Left hindlimb (tissue), 1 donor: ENCODE measurements around the gene RBBP5.

ENCODE experiments used
- DNase-seq: peaks from one replicate; pipeline ENCODE4 v3.0.0-alpha.2; 2018

RBBP5 gene

GRCh38 chr1:205073511-205073910, 48.3 kb downstream of the RBBP5 start:
- peak; percentile 42 for DNase-seq

GRCh38 chr1:205072881-205073280, 48.9 kb downstream of the RBBP5 start:
- no peak for DNase-seq

- DNase-seq = no peak
Observed at GRCh38 chr1:205072286-205072685, 49.5 kb downstream of the RBBP5 start.

DNA sequence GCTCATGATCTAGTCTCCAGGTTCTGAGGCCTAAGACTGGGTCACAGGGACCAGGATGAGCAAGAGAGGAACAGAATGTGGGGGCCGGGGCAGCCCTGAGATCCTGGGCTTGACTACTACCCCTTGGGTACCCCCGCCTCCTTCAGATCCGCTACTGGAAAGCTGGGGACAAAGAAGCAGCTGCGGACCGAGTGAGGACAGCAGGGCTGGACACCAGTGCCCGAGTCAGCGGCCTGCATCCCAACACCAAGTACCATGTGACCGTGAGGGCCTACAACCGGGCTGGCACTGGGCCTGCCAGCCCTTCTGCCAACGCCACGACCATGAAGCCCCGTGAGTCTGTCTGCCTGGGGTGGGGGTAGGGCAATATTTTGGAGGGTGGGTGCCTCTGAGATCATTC, 50.0 kb downstream of the RBBP5 start:
- DNase-seq = no peak

GRCh38 chr1:205071028-205071409, 50.8 kb downstream of the RBBP5 start:
- no peak for DNase-seq

DNA sequence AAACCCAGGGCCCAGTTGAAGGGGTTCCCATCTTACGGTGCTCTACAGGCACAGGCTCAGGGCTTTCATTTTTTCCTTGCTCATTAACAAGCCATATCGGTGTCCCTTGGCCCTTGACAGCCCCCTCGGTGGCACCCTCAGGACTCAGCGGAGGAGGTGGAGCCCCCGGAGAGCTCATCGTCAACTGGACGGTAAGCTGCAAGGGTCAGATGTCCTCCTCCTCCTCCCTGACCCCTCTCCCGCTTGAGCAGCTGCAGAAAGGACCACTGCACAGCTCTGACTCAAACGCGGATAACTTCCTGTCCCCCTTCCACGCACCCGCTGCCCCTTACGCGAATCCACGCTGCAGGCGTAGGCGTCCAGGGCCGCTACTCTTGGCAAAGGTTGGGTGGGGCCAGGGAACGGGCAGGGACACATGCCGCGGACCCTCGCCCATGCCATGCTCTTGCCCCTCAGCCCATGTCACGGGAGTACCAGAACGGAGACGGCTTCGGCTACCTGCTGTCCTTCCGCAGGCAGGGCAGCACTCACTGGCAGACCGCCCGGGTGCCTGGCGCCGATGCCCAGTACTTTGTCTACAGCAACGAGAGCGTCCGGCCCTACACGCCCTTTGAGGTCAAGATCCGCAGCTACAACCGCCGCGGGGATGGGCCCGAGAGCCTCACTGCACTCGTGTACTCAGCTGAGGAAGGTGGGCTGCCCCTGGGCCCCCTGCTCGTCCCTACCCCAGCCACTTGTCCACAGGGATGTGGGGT, 52.2 kb downstream of the RBBP5 start:
- no peak for DNase-seq

GRCh38 chr1:205068457-205069040, 53.2 kb downstream of the RBBP5 start:
- DNase-seq = no peak

GRCh38 chr1:205068001-205068400, 53.8 kb downstream of the RBBP5 start:
- no peak for DNase-seq

DNA sequence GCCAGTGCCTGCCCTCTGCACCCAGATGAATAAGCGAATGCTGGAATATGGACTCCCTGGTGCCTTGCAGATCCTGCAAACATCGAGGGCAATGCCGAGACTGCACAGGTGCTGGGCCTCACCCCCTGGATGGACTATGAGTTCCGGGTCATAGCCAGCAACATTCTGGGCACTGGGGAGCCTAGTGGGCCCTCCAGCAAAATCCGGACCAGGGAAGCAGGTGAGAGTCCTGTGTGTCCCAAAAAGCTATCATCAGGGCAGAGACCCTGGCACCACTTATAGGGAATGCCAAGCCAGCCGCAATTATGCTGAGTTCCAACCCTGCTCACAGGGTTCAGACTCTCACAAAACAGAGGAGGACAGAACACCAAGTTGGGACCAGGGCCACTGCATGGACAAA, 54.7 kb downstream of the RBBP5 start:
- DNase-seq = no peak

DNA sequence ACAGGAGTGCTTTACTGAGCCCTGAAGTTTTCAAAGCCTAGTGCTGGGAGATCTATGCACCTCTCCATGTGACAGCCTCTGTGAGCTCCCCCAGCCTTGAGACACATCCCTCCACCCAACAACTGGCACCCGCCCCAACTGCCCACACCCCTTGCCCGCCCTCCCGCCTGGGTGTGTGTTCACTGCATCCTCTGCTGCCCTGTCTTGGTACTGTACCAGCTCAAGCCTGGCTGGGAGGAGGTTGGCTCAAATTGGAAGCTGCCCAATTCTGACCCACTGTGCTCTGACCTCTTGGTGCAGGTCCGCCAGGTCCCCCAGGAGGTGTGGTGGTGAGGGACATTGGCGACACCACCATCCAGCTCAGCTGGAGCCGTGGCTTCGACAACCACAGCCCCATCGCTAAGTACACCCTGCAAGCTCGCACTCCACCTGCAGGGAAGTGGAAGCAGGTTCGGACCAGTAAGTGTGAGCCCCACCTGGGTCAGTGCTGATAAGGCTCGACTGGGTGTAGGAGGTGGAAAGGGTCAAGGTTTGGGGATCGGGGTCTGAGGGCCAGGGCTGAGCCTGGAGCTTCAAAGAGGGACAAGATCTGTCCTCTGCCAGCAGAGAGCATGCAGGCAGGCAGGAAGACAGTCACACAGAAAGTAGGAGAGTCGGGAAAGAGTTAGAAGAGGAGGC, 55.5 kb downstream of the RBBP5 start:
- DNase-seq = no peak

DNA sequence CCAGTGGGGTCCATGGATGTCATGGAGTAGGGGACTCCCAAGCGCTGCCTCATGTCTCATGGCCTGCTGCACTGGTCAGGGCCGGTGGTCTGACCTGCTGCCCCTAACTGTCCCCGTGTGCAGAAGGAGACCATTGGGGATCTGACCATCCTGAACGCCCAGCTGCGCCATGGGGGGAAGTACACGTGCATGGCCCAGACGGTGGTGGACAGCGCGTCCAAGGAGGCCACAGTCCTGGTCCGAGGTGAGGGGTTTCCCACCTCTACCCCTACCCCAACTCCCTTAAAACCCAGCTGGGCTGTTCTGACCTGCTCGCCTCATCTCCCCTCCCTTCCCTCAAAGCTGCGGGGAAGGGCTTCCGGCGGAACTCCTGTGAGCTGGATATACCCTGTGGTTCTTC, 56.1 kb downstream of the RBBP5 start:
- DNase-seq = no peak

DNA sequence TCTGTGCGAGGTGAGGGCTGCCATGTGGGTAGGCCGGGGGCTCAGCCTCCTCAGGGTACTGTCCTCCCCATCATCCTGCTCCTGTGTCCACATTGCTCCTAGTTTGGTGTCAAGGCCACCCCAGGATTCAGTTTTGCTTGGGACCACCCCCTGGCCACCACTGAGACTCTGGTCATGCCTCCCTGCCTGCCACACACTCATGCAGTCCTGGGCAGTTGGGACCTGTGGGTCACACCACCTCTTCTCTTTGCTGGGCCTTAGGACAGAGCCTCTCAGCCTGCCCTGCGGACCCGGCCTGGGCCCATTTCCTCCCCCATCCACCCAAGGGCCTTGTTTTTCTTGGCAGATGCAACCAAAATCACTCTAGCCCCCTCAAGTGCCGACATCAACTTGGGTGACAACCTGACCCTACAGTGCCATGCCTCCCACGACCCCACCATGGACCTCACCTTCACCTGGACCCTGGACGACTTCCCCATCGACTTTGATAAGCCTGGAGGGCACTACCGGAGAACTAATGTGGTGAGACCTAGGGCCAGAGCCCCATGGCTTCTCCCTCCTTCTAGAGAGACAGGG, 56.9 kb downstream of the RBBP5 start:
- no peak for DNase-seq

DNA sequence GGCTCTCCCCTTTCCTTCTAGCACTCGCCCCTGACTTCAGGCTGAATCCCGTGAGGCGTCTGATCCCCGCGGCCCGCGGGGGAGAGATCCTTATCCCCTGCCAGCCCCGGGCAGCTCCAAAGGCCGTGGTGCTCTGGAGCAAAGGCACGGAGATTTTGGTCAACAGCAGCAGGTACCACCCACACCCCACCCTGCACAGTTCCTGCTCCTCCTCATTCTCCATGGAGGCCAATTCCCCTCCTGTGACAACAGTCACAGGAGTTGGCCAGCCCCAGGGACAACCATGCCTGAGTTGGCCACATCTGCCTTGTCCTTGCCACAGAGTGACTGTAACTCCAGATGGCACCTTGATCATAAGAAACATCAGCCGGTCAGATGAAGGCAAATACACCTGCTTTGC, 57.5 kb downstream of the RBBP5 start:
- DNase-seq = no peak

DNA sequence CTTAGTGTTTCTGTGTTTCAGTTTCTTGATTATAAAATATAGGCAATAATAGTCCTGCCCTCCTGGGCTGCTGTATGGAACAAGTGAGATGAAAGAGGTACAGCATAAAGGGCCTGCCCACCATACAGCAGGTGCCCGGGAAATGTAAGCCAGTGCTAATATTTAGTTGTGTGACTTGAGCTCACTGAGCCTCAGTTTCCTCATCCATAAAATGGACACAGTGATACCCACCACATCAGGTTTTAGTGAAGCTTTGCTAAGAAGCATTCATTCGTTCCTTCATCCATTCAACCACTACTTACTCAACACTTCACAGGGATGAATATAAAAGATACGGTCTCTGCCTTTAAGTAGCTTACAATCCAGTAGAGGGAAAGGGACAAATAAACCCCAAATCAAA, 58.9 kb downstream of the RBBP5 start:
- no peak for DNase-seq

- DNase-seq = no peak
Observed at GRCh38 chr1:205062319-205062718, 59.5 kb downstream of the RBBP5 start.

GRCh38 chr1:205061665-205062069, 60.1 kb downstream of the RBBP5 start:
- peak; percentile 85 for DNase-seq

DNA sequence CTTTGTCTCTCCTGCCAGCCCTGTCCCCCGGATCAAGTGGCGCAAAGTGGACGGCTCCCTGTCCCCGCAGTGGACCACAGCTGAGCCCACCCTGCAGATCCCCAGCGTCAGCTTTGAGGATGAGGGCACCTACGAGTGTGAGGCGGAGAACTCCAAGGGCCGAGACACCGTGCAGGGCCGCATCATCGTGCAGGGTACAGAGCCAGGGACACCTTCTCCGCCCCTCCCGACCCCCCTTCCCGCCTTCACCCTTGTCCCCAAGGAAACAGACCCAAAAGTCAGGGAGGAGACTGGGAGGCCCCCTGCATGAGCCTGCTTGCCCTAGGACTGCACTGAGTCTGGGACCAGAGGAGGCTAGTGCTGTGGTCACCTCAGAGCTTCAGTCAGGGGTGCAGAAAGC, 60.6 kb downstream of the RBBP5 start:
- no peak for DNase-seq

GRCh38 chr1:205060746-205061145, 61.0 kb downstream of the RBBP5 start:
- DNase-seq = no peak

DNA sequence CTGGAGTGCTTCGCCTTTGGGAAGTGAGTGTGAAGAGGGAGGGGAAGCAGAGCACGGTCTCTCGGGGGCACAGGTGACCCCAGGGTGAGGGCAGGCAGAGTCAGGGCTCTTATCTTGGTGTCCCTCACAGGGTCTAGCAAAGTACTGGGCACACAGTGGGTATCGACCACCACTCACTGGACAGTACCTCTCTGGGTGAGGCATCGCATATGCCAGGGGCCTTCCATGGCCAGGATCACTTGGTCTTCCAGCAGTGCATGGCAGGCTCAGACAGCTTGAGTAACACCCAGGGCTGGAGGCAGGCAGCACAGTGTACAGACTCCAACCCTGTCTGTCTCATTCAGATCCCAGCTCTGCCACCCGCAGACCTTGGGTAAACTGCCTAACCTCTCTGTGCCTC, 62.1 kb downstream of the RBBP5 start:
- DNase-seq = no peak

DNA sequence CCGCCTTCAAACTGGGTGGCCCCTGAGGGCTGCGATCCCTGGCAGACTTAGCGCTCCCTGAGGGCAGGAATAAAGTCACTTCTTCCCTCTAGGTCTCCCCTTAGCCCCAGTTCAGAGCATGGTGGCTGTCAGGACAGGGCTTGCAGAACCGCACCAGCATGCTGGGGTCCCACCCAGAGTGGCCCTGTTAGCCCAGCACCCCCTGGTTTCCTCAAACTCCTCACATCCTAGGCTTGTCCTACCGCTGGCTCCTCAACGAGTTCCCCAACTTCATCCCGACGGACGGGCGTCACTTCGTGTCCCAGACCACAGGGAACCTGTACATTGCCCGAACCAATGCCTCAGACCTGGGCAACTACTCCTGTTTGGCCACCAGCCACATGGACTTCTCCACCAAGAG, 62.9 kb downstream of the RBBP5 start:
- no peak for DNase-seq

GRCh38 chr1:205057808-205058575, 63.8 kb downstream of the RBBP5 start:
- no peak for DNase-seq

GRCh38 chr1:205056956-205057568, 64.7 kb downstream of the RBBP5 start:
- no peak for DNase-seq

GRCh38 chr1:205056188-205056611, 65.6 kb downstream of the RBBP5 start:
- DNase-seq = no peak
